Stimulated activated CD8-positive, alpha-beta memory T cell treated with anti-CD3 and anti-CD28 coated beads, Interleukin-7, amount 100 ng/mL, for 48 hours (primary cell): ENCODE results near the gene ROBO4.

Experiments
- DNase-seq, 2 donors: peaks; one replicate each; pipeline ENCODE4 v3.0.0-alpha.2; 2020; ENCODE audit warnings: low read depth in 1 of 2; ENCODE audit errors: extremely low read depth in 1 of 2

ROBO4 gene

DNA sequence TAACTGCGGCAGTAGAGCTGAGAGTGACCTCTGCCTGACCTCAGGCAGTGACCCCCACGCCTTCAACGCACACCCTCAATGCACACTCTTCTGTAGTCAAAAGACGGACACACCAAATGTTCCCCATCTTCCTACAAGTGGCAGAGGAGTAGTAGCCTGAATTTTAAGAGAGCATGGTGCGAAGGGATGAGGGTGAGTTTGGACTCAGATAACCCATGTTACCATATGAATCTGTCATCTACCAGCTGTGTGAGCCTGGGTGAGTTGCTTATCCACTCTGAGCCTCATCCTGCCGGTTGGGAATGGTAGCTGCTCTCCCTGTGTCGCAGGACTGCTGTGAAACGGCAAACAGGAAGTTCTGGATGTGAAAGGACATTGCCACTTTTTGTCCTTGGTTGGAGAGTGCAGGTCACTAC lies 53.0 kb downstream of the ROBO4 start:
- no peak for DNase-seq

DNA sequence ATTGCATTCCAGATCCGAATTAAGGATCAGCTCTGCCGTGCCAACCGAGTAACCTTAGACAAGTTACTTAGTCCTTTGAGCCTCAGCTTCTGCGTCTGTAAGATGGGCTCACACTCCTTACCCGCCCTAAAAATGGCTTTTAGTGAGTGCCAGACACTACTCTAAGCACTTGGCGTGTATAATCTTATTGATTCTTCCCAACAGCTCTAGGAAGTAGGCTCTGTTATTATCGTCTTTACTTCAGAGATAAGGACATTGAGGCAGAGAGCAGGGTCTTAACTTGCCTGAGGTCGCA lies 54.1 kb downstream of the ROBO4 start:
- no peak for DNase-seq

DNA sequence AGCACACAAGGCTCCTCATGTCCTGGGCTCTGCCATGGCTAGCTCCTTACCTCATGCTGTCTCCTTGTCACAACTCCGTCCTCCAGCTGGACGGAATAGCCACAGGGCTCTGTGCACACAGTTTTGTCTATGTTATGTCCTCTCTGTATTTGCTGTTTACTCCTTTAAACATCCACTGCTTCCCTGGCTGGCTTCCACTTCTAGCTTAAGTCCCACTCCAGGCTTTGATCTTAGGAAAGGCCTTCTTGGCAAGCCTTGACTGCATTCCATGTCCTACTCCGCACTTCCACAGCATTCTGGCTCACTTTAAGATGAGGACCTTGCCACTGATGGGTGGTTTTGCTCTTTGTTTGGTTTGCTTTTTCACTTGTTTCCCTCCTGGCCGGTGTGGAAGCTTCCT lies 55.4 kb downstream of the ROBO4 start:
- no peak for DNase-seq

DNA sequence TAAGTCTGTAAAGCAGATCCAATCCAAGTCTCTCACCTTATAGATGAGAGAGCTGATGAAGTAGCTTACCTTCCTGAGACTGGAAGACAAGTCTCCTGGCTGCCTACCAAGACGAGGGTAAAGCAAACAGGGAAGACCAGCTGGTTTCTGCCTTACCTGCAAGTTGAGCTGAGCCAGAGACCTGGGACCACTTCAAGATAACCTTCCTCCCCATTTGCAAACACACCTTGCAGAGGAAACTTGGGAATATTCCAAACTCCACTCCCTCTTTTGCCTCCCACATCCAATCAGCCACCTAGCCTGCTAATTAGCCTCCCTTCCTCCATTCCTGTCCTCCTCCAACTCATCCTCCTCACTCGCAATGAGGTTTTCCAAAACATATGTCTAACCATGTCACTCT lies 55.8 kb downstream of the ROBO4 start:
- DNase-seq = no peak

DNA sequence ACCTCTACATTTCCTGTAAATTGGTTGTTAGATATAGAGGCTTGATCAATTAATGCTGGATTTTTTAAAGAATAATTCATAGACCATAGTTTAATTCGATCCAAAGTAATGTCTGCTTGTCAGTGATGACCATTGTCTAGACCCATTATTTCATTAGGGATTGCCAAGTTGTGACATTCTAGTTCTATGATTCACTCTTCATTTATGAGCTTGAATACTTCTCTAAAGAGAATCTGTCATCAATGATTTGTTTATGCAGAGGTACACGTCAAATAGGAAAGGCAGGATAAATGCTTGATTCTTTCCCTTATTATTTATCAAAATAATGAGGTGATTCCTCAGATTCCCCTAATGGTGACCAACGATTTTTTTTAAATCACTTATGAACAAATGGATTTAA lies 56.5 kb downstream of the ROBO4 start:
- DNase-seq = no peak

DNA sequence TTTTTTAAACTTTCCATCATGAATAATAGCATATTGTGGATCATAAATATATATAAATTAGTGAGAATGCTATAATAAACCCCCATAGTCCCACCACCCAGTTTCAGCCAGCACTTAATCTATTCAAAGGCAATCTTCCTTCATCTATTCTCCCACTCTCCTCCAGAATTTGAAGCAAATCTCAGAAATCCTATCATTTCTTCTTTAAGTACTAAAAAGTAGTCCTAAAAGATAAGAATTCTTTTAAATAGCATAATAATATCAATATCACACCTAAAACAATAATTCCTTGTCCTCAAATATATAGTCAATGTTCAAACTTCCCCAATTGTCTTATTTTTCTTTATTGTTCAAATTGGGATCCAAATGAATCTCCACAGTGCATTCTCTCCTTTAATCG lies 57.0 kb downstream of the ROBO4 start:
- no peak for DNase-seq

DNA sequence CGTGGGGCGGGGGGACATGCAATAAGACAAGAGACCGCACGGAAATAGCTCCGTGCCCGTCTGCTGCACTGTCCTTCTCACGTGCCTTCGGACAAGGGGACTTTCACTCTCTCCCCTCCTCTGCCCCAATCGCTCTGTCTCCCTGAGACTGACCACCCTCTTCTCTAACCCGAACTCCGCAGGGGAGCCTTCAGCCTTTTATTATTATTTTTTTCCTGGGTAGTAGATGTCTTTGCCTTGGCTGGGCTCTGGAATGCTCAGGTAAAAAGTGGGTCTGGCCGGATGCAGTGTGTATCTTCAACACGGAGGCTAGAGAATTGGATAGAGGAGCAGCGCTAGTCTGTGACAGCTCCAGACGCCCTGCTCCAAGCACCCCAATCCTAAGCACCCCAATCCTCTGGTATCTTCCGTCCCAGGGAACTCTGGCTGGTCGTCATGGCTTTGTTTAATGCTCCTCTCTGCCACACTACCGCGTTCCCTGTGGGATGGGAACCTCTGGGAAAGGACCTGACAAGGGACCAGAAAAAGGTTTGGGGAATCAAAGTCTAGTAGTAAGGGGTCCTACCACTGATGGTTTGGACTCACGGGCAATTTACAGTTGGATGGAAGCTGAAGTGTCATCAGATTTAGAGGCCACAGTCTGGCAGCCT lies 57.6 kb downstream of the ROBO4 start:
- DNase-seq = no peak

DNA sequence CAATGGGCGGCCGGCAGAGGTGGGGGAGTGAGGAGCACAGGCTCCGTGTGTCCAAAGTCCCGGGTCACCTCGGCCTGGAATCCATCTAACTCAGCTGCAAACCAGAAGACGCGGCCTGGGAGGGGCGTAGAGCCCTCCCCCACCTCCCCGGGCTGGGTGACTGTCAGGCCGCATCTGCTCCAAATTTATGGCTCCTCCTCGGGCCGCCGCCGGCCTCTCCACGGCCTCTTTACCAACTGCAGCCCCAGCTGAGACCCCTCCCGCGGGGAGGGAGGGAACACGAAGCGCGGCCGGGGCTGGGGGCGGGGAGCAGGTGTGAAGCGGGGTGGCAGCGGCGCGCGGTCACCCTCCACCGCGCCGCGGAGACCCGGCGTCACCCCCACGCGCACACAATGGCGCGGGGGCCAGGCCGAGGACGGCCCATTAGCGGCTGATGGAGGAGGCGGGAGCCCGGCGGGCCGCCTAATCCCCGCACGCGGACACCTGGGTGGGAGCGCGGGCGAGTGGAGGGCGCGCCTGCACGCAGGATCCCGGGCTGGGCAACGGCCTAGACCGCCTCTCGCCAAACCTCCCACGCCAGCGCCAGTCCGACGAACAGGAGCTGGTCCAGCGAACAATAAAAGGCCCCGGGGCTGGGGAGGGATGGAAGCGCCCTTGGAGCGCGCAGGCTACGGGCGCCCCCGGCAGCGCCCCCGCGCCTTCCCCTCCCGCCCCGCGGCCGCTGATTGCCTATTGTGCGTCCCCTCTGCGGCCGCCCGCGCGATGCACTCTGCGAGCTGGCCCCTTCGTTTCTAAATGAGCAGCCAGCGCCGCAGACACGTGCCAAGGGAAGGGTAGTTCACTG lies 58.3 kb downstream of the ROBO4 start:
- no peak for DNase-seq

DNA sequence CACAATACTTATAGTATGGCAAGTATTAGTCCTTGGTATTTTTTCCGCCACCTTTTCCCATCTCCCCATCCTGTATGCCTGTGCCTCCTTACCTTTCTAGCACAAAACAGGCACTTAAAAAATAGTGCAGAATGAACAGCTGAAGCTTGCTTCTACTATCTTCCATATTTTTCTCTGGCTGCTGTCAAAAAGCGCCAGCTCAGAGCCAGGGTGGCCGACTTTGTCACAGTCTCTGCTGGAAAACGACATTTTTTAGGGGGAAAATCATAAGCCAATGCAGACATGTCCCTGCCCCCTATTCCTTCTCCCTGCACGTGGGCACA lies 58.9 kb downstream of the ROBO4 start:
- no peak for DNase-seq

DNA sequence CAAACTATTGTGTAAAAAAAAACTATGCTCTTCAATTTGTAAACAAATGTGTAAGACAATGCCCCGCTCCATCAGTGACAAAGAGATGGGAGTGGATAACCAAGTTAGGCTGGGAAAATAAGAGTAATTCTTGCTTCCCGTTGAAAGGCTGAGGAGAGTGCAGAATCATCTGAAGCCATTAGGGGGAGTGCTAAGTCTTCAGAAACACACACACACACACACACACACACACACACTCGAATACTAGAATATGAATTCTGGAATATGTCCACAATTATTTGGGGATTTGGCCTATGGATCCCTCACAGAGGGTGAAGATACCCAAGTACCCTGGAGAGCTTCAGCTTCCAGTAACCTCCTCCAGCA lies 60.2 kb downstream of the ROBO4 start:
- no peak for DNase-seq

DNA sequence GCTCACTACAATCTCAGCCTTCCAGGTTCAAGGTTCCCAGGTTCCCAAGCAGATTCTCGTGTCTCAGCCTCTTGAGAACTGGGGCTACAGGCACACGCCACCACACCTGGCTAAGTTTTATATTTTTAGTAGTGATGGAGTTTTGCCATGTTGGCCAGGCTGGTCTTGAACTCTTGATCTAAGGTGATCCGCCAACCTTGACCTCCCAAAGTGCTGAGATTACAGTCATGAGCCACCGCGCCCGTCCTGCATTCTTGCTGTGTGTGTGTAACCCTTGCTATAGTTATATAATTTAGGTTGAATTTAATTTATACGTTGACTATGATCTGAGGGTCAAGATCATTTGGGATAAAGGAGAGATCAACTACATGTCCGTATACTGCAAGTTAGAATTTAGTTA lies 61.7 kb downstream of the ROBO4 start:
- no peak for DNase-seq

DNA sequence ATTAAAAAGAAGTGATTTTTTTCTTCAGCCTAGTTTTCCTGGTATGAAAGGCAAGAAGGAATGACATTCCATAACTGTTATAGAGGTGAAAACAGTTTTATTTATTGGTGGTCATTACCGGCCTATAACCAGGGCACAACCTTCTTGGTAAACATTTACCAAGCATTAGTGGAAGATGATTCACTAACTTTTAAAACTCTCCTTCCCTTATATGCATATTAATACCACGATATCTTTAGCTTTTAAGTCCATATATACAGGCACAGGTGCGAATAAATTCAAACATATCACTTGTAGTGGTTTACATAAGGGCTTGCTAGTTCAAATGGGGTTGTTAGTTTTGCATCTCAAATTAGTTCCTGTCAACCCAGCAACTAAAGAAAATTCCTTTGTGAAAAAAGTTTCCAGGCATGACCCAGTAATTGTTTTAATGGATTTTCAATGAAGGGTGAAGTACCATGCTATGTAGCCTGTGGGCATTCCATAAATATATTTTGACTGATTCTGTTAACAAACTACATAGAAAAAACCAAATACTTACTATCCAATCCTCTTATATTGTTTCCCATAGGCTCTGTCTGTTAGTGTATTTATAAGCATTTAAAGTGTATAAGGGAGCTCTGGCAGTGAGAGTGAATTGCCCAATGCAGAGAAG lies 63.0 kb downstream of the ROBO4 start:
- DNase-seq = no peak
